ENCODE results near the gene UBE3B.

The UBE3B gene

GRCh38 chr12:109475121-109475520, 2.3 kb upstream of the UBE3B start:
- DNase-seq, result no peak

GRCh38 chr12:109475993-109476806, 1.2 kb upstream of the UBE3B start:
- DNase-seq, result no peak

DNA sequence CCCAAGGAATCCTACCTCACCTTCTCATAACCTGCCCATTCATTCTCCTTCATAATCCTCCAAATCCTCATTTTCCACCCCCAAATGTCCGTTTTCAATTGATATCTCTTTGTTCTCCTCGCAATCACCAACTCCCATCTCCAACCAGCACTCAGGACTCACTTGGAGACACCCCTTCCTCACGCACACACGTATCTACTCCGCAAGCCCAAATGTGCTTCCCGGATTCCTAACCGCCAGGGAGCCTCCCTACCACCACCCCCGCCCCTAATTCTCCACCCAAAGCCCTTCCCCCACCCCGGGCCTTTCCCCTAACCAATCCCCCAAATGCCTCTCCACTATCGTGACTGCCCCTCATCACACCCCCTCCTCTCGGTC, 638 bp upstream of the UBE3B start:
- peak; percentile 4 for DNase-seq

DNA sequence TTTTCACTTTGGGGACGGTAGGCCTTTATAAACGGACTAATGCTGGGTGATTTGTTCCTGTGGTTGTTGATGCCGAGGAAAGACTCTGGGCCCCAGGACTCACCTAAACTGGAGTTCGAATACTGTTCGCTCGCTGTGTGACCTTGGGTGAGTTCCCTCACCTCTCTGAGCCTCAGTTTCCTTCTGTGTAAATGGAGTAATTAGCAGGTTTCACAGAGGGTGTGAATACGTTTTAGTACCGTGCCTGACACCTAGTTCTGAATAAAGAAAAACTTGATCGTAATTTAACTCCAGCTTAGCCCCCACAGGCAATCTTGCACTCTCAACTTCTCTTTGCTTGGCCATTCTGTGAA, 505 bp downstream of the UBE3B start:
- no peak for DNase-seq

GRCh38 chr12:109479761-109480160, 2.3 kb downstream of the UBE3B start:
- no peak for DNase-seq

GRCh38 chr12:109480356-109480755, 2.9 kb downstream of the UBE3B start:
- no peak for DNase-seq

GRCh38 chr12:109481863-109482262, 4.4 kb downstream of the UBE3B start:
- no peak for DNase-seq

GRCh38 chr12:109482491-109482890, 5.1 kb downstream of the UBE3B start:
- DNase-seq, result peak; percentile 6

GRCh38 chr12:109482894-109483293, 5.5 kb downstream of the UBE3B start:
- DNase-seq, result no peak

DNA sequence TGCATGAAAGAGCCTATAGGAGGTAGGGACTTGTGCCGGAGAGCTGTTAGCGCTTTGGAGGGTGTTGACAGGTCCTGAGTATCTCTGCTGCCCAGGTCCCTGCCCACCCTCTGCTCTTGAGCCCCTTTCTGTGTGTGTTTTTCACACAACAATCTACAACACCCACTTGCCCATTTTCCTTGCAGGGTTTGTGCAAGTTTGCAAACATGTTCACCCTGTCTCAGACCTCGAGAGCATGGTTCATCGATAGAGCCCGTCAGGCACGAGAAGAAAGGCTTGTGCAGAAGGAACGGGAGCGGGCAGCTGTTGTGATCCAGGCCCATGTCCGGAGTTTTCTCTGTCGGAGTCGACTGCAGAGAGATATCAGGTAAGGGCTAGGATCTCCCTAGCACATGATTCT, 5.9 kb downstream of the UBE3B start:
- DNase-seq, result no peak

DNA sequence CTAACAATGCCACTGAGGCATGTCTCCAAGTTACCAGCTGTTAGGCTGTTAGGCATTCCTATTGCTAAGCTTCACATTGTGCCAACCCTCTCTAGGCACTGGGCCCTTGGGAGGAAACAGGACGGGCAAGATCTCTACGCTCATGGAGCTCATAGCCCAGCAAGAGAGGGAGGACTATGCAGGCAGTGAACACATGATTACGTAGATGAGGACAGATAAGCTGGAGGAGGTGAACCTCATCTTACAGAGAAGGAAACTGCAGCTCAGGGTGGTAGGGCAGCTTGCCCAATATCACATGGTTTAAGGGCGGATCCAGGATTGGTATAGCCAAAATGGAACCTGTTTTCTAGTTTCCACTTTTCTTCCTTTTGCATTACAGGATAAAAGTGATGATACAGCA, 7.8 kb downstream of the UBE3B start:
- no peak for DNase-seq

DNA sequence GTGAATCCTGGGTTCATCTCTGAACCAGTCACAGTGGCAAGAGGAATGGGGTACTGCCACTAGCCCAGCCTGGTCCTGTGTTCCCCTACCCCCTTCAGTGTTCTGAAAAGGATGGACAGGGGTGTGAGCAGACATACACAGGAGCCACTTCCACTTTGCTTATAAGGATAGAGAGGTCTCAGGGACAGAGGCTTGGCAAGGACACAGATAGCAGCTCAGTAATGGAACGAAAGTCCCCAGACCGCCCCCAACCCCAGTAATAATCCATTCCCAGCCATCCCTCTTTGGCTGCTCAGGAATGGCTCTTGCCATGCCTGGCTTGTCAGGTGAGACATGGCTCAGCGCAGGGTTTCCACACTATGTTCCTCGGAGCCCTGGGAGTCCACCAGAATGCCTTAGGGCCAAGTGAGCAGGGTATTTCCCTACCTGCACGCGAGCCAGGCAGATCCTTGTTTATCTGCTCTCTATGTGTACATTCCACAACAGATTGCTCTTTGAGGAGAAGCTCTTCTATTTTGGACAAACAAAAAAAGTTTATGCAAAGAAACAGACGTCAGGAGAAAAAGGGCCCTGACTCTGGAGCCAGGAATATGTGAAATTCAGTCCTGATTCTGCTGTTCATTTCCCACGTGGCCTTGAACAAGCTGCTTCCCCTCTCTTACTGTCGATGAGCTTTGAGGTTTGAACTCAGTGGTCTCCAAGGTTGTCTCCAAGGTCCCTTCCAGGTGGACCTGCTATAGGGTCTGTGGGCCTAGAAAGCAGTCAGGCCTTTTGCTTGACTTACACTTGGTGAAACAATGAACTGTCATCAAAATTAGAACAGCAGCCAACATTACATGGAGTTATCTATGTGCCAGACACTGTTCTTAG, 10.0 kb downstream of the UBE3B start:
- no peak for DNase-seq

DNA sequence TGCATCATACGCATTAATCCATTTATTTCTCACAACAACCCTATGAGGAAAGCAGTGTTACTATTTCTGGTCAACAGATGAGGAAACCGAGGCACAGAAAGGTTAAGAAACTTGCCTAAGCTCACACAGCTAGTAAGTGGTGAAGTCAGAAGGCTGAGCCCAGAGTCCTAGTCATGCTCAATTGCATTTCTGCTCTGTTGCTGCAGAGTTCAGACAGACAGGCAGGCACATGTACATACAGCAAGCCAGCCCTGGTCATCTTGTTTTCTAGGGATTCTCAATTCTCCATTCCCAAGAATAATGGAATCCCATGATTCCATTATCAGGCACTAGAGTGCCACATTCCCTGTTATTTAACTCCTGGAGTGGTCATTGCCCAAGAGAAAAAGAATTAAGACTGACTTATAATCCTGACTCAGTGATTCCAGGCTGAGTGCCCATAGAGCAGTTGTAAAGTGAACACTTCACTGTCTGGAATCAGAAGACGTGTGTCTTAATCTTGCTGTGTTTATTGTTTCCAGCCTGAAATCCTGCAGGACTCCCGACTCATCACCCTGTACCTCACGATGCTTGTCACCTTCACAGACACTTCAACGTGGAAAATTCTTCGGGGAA, 10.7 kb downstream of the UBE3B start:
- no peak for DNase-seq

- DNase-seq, result no peak
These were observed 11.9 kb downstream of the UBE3B start for GRCh38 chr12:109489016-109489954.

GRCh38 chr12:109489955-109490565, 12.6 kb downstream of the UBE3B start:
- DNase-seq, result no peak

DNA sequence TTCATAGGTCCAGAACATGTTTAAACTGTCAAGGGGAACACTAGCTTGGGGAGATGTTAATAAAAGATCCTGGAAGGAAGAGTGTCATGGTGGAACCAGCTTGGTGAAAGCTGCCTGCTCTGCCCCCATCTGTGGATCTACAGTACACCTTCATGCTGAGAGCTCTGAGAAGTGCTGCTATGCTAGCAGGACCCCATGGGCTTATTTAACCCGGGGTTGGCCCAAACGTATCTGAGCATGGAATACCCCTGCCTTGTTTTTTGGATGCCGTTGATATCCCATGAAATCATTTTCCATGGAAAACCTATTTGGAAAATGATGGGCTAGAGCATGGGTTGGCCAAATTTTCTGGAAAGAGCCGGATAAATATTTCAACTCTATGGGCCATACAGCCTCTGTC, 14.2 kb downstream of the UBE3B start:
- no peak for DNase-seq

DNA sequence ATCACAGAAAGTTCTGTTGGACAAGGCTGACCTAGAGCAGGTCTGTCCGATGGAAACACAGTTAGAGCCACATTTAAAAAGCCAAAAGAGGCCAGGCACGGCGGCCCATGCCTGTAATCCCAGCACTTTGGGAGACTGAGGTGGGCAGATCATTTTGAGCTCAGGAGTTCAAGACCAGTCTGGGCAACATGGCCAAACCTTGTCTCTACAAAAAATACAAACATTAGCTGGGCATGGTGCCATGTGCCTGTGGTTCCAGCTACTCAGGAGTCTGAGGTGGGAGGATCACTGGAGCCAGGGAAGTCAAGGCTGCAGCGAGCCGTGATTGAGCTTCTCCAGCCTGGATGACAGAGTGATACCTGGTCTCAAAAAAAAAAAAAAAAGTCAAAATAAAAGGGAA, 14.9 kb downstream of the UBE3B start:
- DNase-seq, result no peak

DNA sequence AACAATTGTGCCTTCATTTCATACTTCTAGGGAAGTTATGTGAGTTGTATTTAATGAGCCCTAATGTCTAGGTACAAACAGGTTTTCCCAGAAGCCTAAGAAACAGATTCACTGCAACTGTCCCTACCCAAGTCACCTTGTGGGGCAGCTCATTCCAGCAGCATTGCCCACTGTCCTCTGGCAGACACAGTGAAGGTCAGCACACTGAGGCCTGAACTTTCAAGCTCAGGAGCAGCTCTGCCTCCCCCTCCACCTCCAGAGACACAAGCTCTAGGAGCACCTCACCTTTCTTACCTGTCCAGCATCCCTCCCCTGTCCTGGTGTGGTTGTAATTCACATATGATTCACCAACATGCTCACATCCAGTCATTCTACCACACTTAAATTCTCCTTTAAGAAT, 15.7 kb downstream of the UBE3B start:
- no peak for DNase-seq

DNA sequence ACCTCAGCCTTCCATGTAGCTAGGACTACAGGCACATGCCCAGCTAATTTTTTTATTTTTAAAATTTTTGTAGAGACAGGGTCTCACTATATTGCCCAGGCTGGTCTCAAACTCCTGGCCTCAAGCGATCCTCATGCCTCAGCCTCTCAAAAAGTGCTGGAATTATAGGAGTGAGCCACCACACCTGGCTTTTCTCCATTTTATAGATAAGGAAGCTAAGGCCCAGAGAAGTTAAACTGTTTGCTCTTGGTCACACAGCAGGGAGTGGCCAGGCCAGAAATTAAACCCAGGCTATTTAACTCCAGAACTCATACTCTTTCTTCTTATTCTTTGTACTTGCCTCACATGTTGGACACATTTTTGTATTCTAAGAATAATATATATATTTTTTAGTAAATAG, 16.5 kb downstream of the UBE3B start:
- DNase-seq, result no peak

DNA sequence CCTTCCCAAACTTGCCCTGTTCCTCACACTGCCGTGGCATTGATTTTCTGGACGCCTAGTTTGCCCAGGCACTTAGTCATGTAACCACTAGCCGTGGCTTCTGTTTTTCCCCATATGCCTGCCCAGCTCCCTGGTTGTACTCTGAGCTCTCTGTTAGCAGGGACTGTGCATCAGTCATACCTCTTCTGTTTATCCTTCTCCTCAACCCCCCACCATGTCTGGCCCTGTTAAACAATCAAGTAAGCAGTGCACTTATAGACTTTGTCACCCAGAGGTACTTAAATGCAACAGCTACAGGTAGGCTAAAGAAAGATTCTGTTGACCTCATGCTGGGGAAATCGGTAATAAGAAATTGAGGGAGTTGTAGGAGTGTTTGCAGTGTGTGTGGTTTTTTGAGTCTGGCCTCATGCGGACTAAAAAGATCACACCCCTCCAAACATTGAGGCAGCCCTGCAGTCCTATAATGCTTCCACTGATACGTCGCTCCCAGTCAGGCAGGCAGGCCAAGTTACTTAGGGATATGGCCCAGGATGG, 17.0 kb downstream of the UBE3B start:
- no peak for DNase-seq

GRCh38 chr12:109495012-109495411, 17.6 kb downstream of the UBE3B start:
- no peak for DNase-seq

DNA sequence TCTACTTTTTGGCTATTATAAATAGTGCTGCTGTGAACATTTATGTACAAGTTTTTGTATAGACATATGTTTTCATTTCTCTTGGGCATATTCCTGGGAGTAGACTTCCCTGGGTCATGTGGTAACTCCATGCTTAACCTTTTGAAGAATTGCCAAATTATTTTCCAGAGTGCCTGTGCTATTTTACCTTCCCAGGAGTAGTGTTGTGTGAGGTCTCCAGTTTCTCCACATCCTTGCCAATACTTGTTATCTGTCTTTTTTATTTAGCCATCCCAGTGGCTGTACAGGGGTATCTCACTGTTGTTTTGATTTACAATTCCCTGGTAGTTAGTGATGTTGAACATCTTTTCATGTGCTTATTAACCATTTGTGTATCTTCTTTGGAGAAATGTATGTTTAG, 18.9 kb downstream of the UBE3B start:
- DNase-seq, result no peak
